Activated CD8-positive, alpha-beta memory T cell treated with anti-CD3 and anti-CD28 coated beads for 1 hour (primary cell): ENCODE results near the gene VPS41.

Experiments used
- DNase-seq, 2 donors: peaks; one replicate each; pipeline ENCODE4 v3.0.0-alpha.2; 2020; ENCODE audit warnings: low read depth in 1 of 2; ENCODE audit errors: extremely low read depth in 1 of 2

VPS41 gene

DNA sequence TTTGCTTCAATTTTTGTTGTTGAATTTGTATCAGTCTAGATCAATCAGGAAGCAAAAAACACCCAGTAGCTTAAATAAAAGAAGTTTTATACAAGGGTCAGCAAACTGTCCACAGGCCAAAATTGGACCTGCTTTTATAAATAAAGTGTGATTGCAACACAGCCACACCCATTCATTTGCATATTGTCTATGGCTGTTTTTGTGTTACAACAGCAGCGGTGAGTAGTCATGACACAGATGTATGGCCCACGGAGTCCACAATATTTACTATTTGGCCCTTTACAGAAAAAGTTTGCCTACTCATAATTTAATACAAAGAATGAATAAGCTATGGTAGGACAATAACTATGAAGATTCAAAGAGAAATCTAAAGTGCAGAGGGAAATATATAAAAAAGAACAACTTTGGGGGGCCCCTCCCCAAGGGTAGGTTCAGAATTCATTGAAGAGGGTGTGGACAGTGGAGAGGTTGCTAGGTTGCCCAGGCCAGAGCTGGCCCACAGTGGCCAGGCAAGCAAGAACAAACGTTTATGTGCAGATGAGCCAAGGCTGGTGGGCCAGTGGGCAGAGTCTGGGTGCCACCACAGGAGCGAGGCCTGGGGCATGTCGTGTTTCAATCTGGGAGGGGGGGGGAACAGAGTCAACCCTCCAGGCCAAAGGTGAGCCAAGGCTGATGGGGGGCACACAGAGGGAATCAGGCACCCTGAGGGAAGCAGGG lies 230.9 kb downstream of the VPS41 start:
- DNase-seq = no peak

DNA sequence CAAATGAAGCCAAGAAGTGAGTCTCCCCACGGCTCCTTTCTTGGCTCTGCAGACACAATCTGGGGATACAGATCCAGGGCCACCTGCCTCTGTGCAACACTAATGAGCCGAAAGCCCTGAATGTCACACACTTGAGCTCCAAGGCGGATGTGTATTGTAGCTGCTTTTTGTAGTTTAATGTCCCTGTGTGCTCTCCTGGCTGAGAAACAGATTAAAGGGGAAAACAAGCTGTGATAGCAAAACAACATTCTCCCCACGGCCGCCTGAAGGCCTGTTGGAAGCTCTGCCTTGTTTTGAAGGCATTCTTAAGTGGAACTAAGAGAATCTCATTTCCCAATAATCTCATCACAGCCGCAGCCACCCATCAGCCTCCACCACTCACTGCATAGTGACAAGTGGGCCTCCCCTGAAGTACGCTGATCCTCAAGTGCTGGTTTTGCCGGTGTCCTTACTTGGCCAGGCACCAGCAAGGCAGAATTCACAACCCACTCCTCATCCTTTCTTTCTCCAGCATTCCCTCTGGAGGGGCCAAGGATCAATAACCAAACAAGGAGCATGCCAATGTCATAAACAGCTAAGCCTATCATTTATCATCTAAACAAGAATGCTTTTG lies 233.4 kb downstream of the VPS41 start:
- DNase-seq = no peak

DNA sequence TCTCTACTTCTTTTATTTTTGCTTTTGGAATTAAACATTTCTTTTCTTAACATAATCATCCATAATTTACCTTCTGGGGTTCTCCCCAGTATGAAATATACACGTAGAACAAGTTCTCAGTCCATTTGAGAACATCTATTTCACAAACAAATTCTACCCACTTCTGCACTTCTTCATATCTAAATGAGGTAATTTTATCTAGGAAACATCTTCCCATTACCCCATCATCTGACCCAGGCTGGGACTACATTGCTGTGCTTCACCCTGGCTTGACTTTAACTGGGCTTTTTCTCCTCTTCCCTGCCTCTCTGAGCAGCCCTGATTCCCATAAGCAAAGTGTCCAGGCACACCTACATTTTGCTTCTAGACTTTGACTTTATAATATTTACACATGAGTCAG lies 234.5 kb downstream of the VPS41 start:
- no peak for DNase-seq

DNA sequence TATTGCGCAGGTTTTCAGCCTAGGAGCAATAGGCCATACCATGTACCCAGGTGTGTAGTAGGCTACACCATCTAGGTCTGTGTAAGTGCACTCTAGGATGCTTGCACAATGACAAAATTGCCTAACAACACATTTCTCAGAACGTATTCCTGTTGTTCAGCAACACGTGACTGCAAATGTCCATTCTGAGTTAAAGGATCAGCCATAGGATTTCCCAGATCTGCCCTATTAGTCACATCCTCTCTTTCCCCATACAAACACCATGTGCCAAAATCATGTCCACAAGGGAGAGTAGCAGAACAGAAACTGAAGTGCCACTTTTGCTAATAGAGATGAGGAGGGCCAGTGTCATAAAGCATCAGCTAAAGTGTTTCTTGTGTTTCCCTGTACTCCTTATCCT lies 235.2 kb downstream of the VPS41 start:
- DNase-seq = no peak
